H9 (cell line): Measurements from ENCODE around the gene PHETA1. TPM values are rescaled to one million over a fixed set of nuclear protein-coding genes. Genes with fewer than 3 reads are reported as not detected.

Experiments
- DNase-seq: peaks from one replicate; pipeline ENCODE4 v3.0.0-alpha.2; 2017
- H2AFZ ChIP-seq: one replicate; pipeline ENCODE4 v1.6.1; 2013; ENCODE audit warnings: mild to moderate bottlenecking, low read length, control low read depth, moderate library complexity
- H2AK5ac ChIP-seq: 2 replicates; pipeline ENCODE4 v1.6.1; 2013; ENCODE audit warnings: low read length, control low read depth, mixed read lengths; ENCODE audit not compliant: insufficient read length
- H2BK120ac ChIP-seq: one replicate; pipeline ENCODE4 v1.6.1; 2013; ENCODE audit warnings: low read depth, mild to moderate bottlenecking, low read length, control low read depth, inconsistent platforms; ENCODE audit not compliant: poor library complexity, severe bottlenecking
- H2BK12ac ChIP-seq: 2 replicates; pipeline ENCODE4 v1.6.1; 2013; ENCODE audit warnings: low read length, control low read depth, mixed read lengths, low read depth; ENCODE audit not compliant: insufficient read length
- H2BK15ac ChIP-seq: 2 replicates; pipeline ENCODE4 v1.6.1; 2013; ENCODE audit warnings: low read depth, low read length, control low read depth
- H2BK20ac ChIP-seq: one replicate; pipeline ENCODE4 v1.6.1; 2013; ENCODE audit warnings: low read depth, mild to moderate bottlenecking, low read length, control low read depth, inconsistent platforms; ENCODE audit not compliant: poor library complexity, severe bottlenecking
- H2BK5ac ChIP-seq: 2 replicates; pipeline ENCODE4 v1.6.1; 2013; ENCODE audit warnings: low read length, control low read depth, mixed read lengths; ENCODE audit not compliant: insufficient read length
- H3K14ac ChIP-seq: 2 replicates; pipeline ENCODE4 v1.6.1; 2013; ENCODE audit warnings: low read length, control low read depth; ENCODE audit not compliant: insufficient read depth
- H3K18ac ChIP-seq: 2 replicates; pipeline ENCODE4 v1.6.1; 2013; ENCODE audit warnings: low read depth, mild to moderate bottlenecking, mixed read lengths, low read length, control low read depth; ENCODE audit not compliant: insufficient read length
- H3K23ac ChIP-seq: 2 replicates; pipeline ENCODE4 v1.6.1; 2013; ENCODE audit warnings: low read length, control low read depth, mixed read lengths, low read depth; ENCODE audit not compliant: insufficient read length
- H3K23me2 ChIP-seq: 2 replicates; pipeline ENCODE4 v1.6.1; 2013; ENCODE audit warnings: low read depth, mild to moderate bottlenecking, mixed read lengths, low read length, control low read depth; ENCODE audit not compliant: insufficient read length, poor library complexity, severe bottlenecking
- H3K27ac ChIP-seq: 2 replicates; pipeline ENCODE4 v1.5.1; 2013; ENCODE audit warnings: low read length, control low read depth, mixed read lengths, low read depth; ENCODE audit not compliant: insufficient read length
- H3K27me3 ChIP-seq: 2 replicates; pipeline ENCODE4 v1.6.1; 2013; ENCODE audit warnings: low read length, control low read depth, inconsistent platforms; ENCODE audit not compliant: insufficient read depth
- H3K4ac ChIP-seq: 2 replicates; pipeline ENCODE4 v1.6.1; 2013; ENCODE audit warnings: low read depth, mild to moderate bottlenecking, control low read depth, inconsistent platforms, low read length, moderate library complexity
- H3K4me1 ChIP-seq: 2 replicates; pipeline ENCODE4 v1.6.1; 2013; ENCODE audit warnings: low read length, control low read depth, inconsistent platforms; ENCODE audit not compliant: insufficient read depth
- H3K4me2 ChIP-seq: 2 replicates; pipeline ENCODE4 v1.6.1; 2013; ENCODE audit warnings: low read length, control low read depth, mixed read lengths; ENCODE audit not compliant: insufficient read length, insufficient read depth
- H3K56ac ChIP-seq: 2 replicates; pipeline ENCODE4 v1.6.1; 2013; ENCODE audit warnings: low read depth, mild to moderate bottlenecking, mixed read lengths, low read length, control low read depth; ENCODE audit not compliant: insufficient read length
- H3K79me1 ChIP-seq: 2 replicates; pipeline ENCODE4 v1.6.1; 2013; ENCODE audit warnings: low read depth, mild to moderate bottlenecking, moderate library complexity, low read length, control low read depth, inconsistent platforms; ENCODE audit not compliant: insufficient read depth, poor library complexity, severe bottlenecking
- H3K79me2 ChIP-seq: 2 replicates; pipeline ENCODE4 v1.6.1; 2013; ENCODE audit warnings: low read length, control low read depth, inconsistent platforms; ENCODE audit not compliant: insufficient read depth
- H3K9ac ChIP-seq: 2 replicates; pipeline ENCODE4 v1.6.1; 2013; ENCODE audit warnings: low read length, control low read depth, mixed read lengths; ENCODE audit not compliant: insufficient read length; ENCODE audit errors: extremely low read depth
- H3K9me3 ChIP-seq: one replicate; pipeline ENCODE4 v1.6.1; 2013; ENCODE audit warnings: low read depth, low read length, inconsistent platforms; ENCODE audit not compliant: control insufficient read depth
- H3T11ph ChIP-seq: one replicate; pipeline ENCODE4 v1.6.1; 2013; ENCODE audit warnings: mild to moderate bottlenecking, low read length, control low read depth, inconsistent platforms
- H4K20me1 ChIP-seq: one replicate; pipeline ENCODE4 v1.6.1; 2013; ENCODE audit not compliant: control insufficient read depth, insufficient read length, insufficient read depth
- H4K5ac ChIP-seq: 2 replicates; pipeline ENCODE4 v1.6.1; 2013; ENCODE audit warnings: low read depth, mild to moderate bottlenecking, mixed read lengths, low read length, control low read depth; ENCODE audit not compliant: insufficient read length
- H4K8ac ChIP-seq: replicated peaks from 2 replicates; pipeline ENCODE4 v1.6.1; 2013; ENCODE audit warnings: low read length, control low read depth, mixed read lengths, low read depth; ENCODE audit not compliant: insufficient read length
- H4K91ac ChIP-seq: 2 replicates; pipeline ENCODE4 v1.6.1; 2013; ENCODE audit warnings: low read depth, mild to moderate bottlenecking, moderate library complexity, mixed read lengths, low read length, control low read depth; ENCODE audit not compliant: insufficient read length
- H3K27ac Mint-ChIP-seq, 3 experiments: 2 replicates in 2 of 3; 3 replicates in 1 of 3; pipeline ENCODE4 v1.8.0; 2020 to 2021; ENCODE audit warnings: mixed read lengths in 3 of 3, mild to moderate bottlenecking in 1 of 3, moderate library complexity in 1 of 3
- H3K27me3 Mint-ChIP-seq: 2 replicates; pipeline ENCODE4 v1.8.0; 2021; ENCODE audit warnings: low read depth, mild to moderate bottlenecking, moderate library complexity, mixed read lengths
- H3K36me3 Mint-ChIP-seq, 3 experiments: 2 replicates in 2 of 3; 3 replicates in 1 of 3; pipeline ENCODE4 v1.8.0; 2020 to 2021; ENCODE audit warnings: low read depth in 3 of 3, mixed read lengths in 3 of 3; ENCODE audit not compliant: insufficient read depth in 1 of 3
- H3K4me1 Mint-ChIP-seq, 2 experiments: 2 replicates each; pipeline ENCODE4 v1.8.0; 2020; ENCODE audit warnings: mixed read lengths in 2 of 2
- H3K4me3 Mint-ChIP-seq, 2 experiments: 2 replicates in 1 of 2; 3 replicates in 1 of 2; pipeline ENCODE4 v1.8.0; 2020 to 2021; ENCODE audit warnings: mild to moderate bottlenecking in 2 of 2, mixed read lengths in 2 of 2, moderate library complexity in 1 of 2
- H3K9me3 Mint-ChIP-seq, 2 experiments: 2 replicates in 1 of 2; 3 replicates in 1 of 2; pipeline ENCODE4 v1.8.0; 2020; ENCODE audit warnings: mild to moderate bottlenecking in 2 of 2, mixed read lengths in 2 of 2, moderate library complexity in 1 of 2
- CTCF ChIP-seq: fragments of 200-600 bp; sonication (generic); conservative IDR thresholded peaks from 3 replicates; pipeline ENCODE4 v1.8.0; 2021; ENCODE audit warnings: antibody characterized with exemption, mild to moderate bottlenecking
- WGBS: extraction: QIAGEN DNeasy Blood & Tissue Kit; methylation state at CpG from one replicate; pipeline ENCODE4 v1.1.7; 2013; ENCODE audit warnings: missing lambda C conversion rate, low lambda C conversion rate, mixed read lengths; ENCODE audit not compliant: insufficient read length; ENCODE audit errors: extremely low coverage; 5-methylcytosine and 5-hydroxymethylcytosine counted together
- total RNA-seq: library from RNA; stranded (reverse); gene quantifications from 2 replicates; pipeline ENCODE4 v1.2.1, GENCODE V29; 2021

PHETA1 gene
- total RNA-seq, 1 experiment from 2014 or later = 13.1 TPM

GRCh38 chr12:111359231-111359913 is 9.5 kb downstream of the PHETA1 start:
- no peak for DNase-seq
- Histone ChIP-seq H3K9me3 (no peaks in the 10 kb centered on the region), H3K4me2 (no peak overlapping the region), H3K27me3 (no peaks in the 10 kb centered on the region), H3K79me2 (no peaks in the 10 kb centered on the region), H2BK20ac (no peak overlapping the region), H3K79me1 (no peaks in the 10 kb centered on the region), H2BK5ac (no peak overlapping the region), H3K18ac (no peak overlapping the region), H3K9ac (no peak overlapping the region), H4K91ac (no peak overlapping the region), H3K23ac (no peak overlapping the region), H4K5ac (no peak overlapping the region), H2BK120ac (no peak overlapping the region), H3T11ph (no peak overlapping the region), H2AFZ (no peak overlapping the region), H3K4me1 (no peaks in the 10 kb centered on the region), H3K56ac (no peak overlapping the region), H4K20me1 (no peaks in the 10 kb centered on the region), H3K14ac (no peak overlapping the region), H3K23me2 (no peaks in the 10 kb centered on the region), H2BK15ac (no peak overlapping the region), H3K4ac (no peak overlapping the region), H4K8ac (no peak overlapping the region), H3K27ac (no peak overlapping the region), H2BK12ac (no peak overlapping the region), H2AK5ac (no peak overlapping the region)
- Mint-ChIP-seq H3K27me3 (peaks cover 8% of the 10 kb centered on the region), H3K36me3 (no peaks in the 10 kb centered on the region; a peak in 2 of 7 replicates), H3K9me3 (no peaks in the 10 kb centered on the region), H3K4me1 (peaks cover under 1 to 15% of the 10 kb centered on the region in 2 experiments; a peak in 3 of 4 replicates), H3K4me3 (no peak overlapping the region; a peak in 1 of 5 replicates), H3K27ac (no peak overlapping the region; a peak in 1 of 7 replicates)
- no peak for TF ChIP-seq CTCF
- no CpG with 5 or more reads among the region's 11 CpGs for WGBS
